Tibial nerve (tissue), 4 donors: Measurements from ENCODE around the gene CYLD. TPM values are rescaled to one million over a fixed set of nuclear protein-coding genes. Genes with fewer than 3 reads are reported as not detected.

ENCODE experiments used
- DNase-seq, 2 donors: peaks; one replicate each; pipeline ENCODE4 v3.0.0-alpha.2; 2019; ENCODE audit warnings: low spot score in 2 of 2
- H3K27ac ChIP-seq, 4 donors: fragments of 200-600 bp; sonication (generic) in 3 of 4; one replicate each; pipeline ENCODE4 v1.5.1; 2017 to 2019; ENCODE audit warnings: mild to moderate bottlenecking in 1 of 4
- H3K27me3 ChIP-seq, 2 donors: fragments of 200-600 bp; sonication (generic) in 1 of 2; one replicate each; pipeline versions ENCODE4 v1.5.1 to v1.6.0; 2017 to 2019
- H3K36me3 ChIP-seq, 3 donors: fragments of 200-600 bp; sonication (generic); one replicate each; pipeline ENCODE4 v1.5.1; 2018 to 2019
- H3K4me1 ChIP-seq, 4 donors: fragments of 200-600 bp; sonication (generic) in 3 of 4; one replicate each; pipeline ENCODE4 v1.5.1; 2017 to 2019
- H3K4me3 ChIP-seq, 4 donors: fragments of 200-600 bp; sonication (generic) in 3 of 4; one replicate each; pipeline ENCODE4 v1.5.1; 2017 to 2019; ENCODE audit warnings: mild to moderate bottlenecking in 1 of 4, moderate library complexity in 1 of 4
- H3K9me3 ChIP-seq, 4 donors: fragments of 200-600 bp; sonication (generic) in 3 of 4; one replicate each; pipeline ENCODE4 v1.5.1; 2017 to 2019
- CTCF ChIP-seq, 5 experiments: fragments of 200-600 bp in 3 of 5; fragments of 450-650 bp in 2 of 5; sonication (generic) in 3 of 5; IDR thresholded peaks; one replicate each; pipeline ENCODE4 v1.5.1; 2016 to 2019; ENCODE audit warnings: antibody characterized with exemption in 5 of 5, mild to moderate bottlenecking in 3 of 5, moderate library complexity in 2 of 5
- EP300 ChIP-seq, 2 donors: sonication (generic); formaldehyde crosslinking; IDR thresholded peaks; one replicate each; pipeline ENCODE4 v1.6.1; 2017; ENCODE audit warnings: antibody characterized with exemption in 2 of 2, mild to moderate bottlenecking in 1 of 2
- POLR2A ChIP-seq, 2 donors: fragments of 450-650 bp; IDR thresholded peaks; one replicate each; pipeline ENCODE4 v1.6.1; 2017; ENCODE audit warnings: antibody characterized with exemption in 2 of 2, mild to moderate bottlenecking in 2 of 2, moderate library complexity in 2 of 2
- WGBS, 2 donors: methylation state at CpG; one replicate each; pipeline ENCODE4 v1.1.5; 2018; 5-methylcytosine and 5-hydroxymethylcytosine counted together
- total RNA-seq, 4 donors: library from RNA; depleted of rRNA; stranded (reverse); fragments of >200 nt; gene quantifications; one replicate each; pipeline ENCODE4 v1.1.0, GENCODE V29; 2016

CYLD gene
- total RNA-seq: 10 to 100 TPM; 23.7 to 52.7 (median 38.3) TPM

GRCh38 chr16:50741781-50742575 lies at the start of gene CYLD:
CYLD (plus strand) TSS chr16:50742086; CDS start chr16:50749699, 7,613 bp downstream.
- DNase-seq: peak; percentile 98 to 99
- 0% methylated on average over 25 to 53 of the region's 93 CpGs for WGBS, 2 donors
- Histone ChIP-seq H3K27me3 (no peaks in the 10 kb centered on the region), H3K36me3 (peaks cover 0 to 8% (median 0%) of the 10 kb centered on the region in 3 donors), H3K4me3 (peak within 1 kb of the TSS; percentile 73 to 99 (median 90)), H3K27ac (peak within 1 kb of the TSS; percentile 88 to 97 (median 96)), H3K9me3 (no peaks in the 10 kb centered on the region), H3K4me1 (peaks cover 0 to 49% (median 22%) of the 10 kb centered on the region in 4 donors)
- TF ChIP-seq POLR2A (IDR thresholded peaks at IDR 0.05) (peak in 1 of 2 donors; percentile 72), CTCF (IDR thresholded peaks at IDR 0.05) (peak in 2 of 5 experiments; percentile 45 to 46), EP300 (IDR thresholded peaks at IDR 0.05) (peak; percentile 59 to 79)

DNA sequence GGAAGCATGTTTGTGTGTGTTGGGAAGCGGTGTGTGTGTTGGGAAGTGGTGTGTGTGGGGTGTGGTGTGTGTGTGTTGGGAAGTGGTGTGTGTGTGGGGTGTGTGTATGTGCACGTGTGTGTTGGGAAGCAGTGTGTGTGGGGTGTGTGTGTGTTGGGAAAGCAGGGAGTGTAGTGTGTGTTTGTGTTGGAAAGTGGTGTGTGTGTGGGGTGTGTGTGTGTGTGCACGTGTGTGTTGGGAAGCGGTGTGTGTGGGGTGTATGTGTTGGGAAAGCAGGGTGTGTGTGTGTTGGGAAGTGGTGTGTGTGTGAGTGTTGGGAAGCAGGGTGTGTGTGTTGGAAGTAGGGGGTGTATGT lies 49.3 kb upstream of the CYLD start:
- H3K27me3 ChIP-seq: no peaks in the 10 kb centered on the region
- TF ChIP-seq EP300 (IDR thresholded peaks at IDR 0.05) (no peak), CTCF (IDR thresholded peaks at IDR 0.05) (no peak), POLR2A (IDR thresholded peaks at IDR 0.05) (no peak)
- H3K4me1 ChIP-seq: peaks cover 0 to 25% (median 16%) of the 10 kb centered on the region in 4 donors
- H3K4me3 ChIP-seq: no peak overlapping the region
- no peaks in the 10 kb centered on the region for H3K9me3 ChIP-seq
- DNase-seq: no peak
- H3K36me3 ChIP-seq: no peaks in the 10 kb centered on the region
- WGBS, 2 donors: 79% methylated on average over 4 of the region's 4 CpGs
- H3K27ac ChIP-seq: no peak overlapping the region

DNA sequence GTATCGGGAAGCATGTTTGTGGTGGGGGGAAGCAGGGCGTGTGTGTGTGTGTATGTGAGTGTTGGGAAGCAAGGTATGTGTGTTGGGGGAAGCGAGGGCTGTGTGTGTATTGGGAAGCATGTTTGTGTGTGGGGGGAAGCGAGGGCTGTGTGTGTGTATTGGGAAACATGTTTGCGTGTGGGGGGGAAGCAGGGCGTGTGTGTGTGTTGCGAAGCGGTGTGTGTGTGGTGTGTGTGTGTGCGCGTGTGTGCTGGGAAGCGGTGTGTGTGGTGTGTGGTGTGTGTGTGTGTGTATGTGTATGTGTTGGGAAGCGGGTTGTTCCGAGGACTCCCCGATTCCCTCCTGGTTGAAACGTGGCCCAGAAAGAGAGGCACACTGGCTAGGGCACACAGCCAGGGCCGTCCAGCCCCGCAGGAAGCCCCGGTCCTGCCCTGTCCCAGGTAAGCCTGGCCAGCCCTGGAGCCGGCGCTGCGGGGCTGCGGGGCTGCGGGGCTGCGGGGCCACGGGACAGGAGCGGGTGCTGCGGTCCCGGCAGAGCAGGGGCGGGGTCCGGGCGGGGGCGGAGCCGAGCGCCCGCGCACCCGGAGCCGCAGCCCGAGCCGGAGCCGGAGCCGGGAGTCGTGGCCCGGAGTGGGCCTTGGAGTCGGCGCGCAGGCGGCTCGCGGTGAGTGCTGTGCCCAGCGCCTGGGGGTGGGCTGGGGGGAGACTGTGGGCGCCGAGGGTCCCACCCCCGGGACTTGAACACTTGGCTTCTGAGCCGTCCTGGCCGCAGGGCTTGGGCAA lies 48.7 kb upstream of the CYLD start, which contains the start of gene NOD2:
NOD2 (plus strand) TSS at position 608 of the 783 bp plus-strand sequence. CDS start 5,890 bp downstream, outside the sequence.
- H3K36me3 ChIP-seq: no peaks in the 10 kb centered on the region
- no peaks in the 10 kb centered on the region for H3K27me3 ChIP-seq
- TF ChIP-seq EP300 (IDR thresholded peaks at IDR 0.05) (no peak), CTCF (IDR thresholded peaks at IDR 0.05) (no peak), POLR2A (IDR thresholded peaks at IDR 0.05) (no peak)
- H3K27ac ChIP-seq: peak within 1 kb of the TSS in 3 of 4 donors; percentile 50 to 87 (median 53)
- H3K4me1 ChIP-seq: peaks cover 0 to 28% (median 18%) of the 10 kb centered on the region in 4 donors
- DNase-seq: no peak
- 25 to 39% methylated on average over 18 to 36 of the region's 56 CpGs for WGBS, 2 donors
- H3K4me3 ChIP-seq: peak within 1 kb of the TSS; percentile 33 to 53 (median 48)
- H3K9me3 ChIP-seq: no peaks in the 10 kb centered on the region

DNA sequence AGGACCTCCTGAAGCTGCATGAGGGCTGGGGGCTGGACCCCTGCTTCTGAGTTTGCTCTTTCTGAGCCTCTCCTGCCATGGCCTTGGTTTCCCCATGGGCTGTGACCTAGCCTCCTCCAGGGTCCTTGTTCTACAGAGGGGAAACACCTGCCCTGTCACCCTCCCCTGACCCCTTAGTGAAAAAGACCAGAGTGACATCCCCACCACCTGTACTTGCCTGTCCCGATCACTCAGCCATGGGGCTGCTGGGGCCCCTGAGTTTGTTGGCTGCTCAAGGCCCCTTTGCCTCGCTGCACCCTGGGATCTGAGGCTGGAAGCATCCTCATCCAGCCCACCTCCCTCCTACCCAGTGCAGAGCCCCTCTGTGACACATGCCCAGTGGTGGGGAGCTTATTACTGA lies 47.7 kb upstream of the CYLD start:
- peaks cover 0 to 38% (median 20%) of the 10 kb centered on the region in 4 donors for H3K4me1 ChIP-seq
- H3K4me3 ChIP-seq: peak overlapping the region in 3 of 4 donors; percentile 33 to 53 (median 47)
- no peak for DNase-seq
- no peaks in the 10 kb centered on the region for H3K27me3 ChIP-seq
- TF ChIP-seq POLR2A (IDR thresholded peaks at IDR 0.05) (no peak), EP300 (IDR thresholded peaks at IDR 0.05) (no peak), CTCF (IDR thresholded peaks at IDR 0.05) (no peak)
- H3K9me3 ChIP-seq: no peaks in the 10 kb centered on the region
- no peaks in the 10 kb centered on the region for H3K36me3 ChIP-seq
- WGBS, 2 donors: 83 to 100% methylated on average over 2 of the region's 2 CpGs
- peak overlapping the region in 1 of 4 donors; percentile 87 for H3K27ac ChIP-seq
